Left ventricle myocardium inferior (tissue), 1 donor: ENCODE measurements around the gene TUBB4A. TPM values are rescaled to one million over a fixed set of nuclear protein-coding genes. Genes with fewer than 3 reads are reported as not detected.
A peak's percentile ranks its signal among the peaks of the same experiment; 100 is the strongest.

ENCODE experiments used
- DNase-seq: peaks from one replicate; pipeline ENCODE4 v3.0.0-alpha.2; 2020
- H3K27ac ChIP-seq: fragments of 200-600 bp; replicated peaks from 2 replicates; pipeline ENCODE4 v1.8.0; 2021
- H3K27me3 ChIP-seq: fragments of 200-600 bp; 2 replicates; pipeline ENCODE4 v1.8.0; 2021; ENCODE audit warnings: low read depth
- H3K36me3 ChIP-seq: fragments of 200-600 bp; 2 replicates; pipeline ENCODE4 v1.8.0; 2021
- H3K4me1 ChIP-seq: fragments of 200-600 bp; 2 replicates; pipeline ENCODE4 v1.8.0; 2021
- H3K4me3 ChIP-seq: fragments of 200-600 bp; 2 replicates; pipeline ENCODE4 v1.8.0; 2021; ENCODE audit warnings: mild to moderate bottlenecking, moderate library complexity
- H3K9me3 ChIP-seq: fragments of 200-600 bp; replicated peaks from 2 replicates; pipeline ENCODE4 v1.8.0; 2021
- CTCF ChIP-seq: fragments of 200-600 bp; IDR thresholded peaks from 2 replicates; pipeline ENCODE4 v1.8.0; 2021; ENCODE audit warnings: antibody characterized with exemption, mild to moderate bottlenecking, borderline replicate concordance
- intact Hi-C: fragments of 100-400 bp; cut with micrococcal nuclease; formaldehyde crosslinking; loops from one replicate; pipeline ENCODE4 v1.11.0; 2022
- total RNA-seq: library from RNA; stranded (reverse); fragmentation: NEBNext Ultra II Directional; extraction: Animal tissue kit (Norgen Biotek cat#: 25700); gene quantifications from one replicate; pipeline ENCODE4 v1.2.1, GENCODE V29; 2021
- donor health status: DM: no; HTN: yes; CAD: no; lungs with severe emphysema.

Gene TUBB4A
- total RNA-seq, 1 donor from 2014 or later = 3.3 TPM

DNA sequence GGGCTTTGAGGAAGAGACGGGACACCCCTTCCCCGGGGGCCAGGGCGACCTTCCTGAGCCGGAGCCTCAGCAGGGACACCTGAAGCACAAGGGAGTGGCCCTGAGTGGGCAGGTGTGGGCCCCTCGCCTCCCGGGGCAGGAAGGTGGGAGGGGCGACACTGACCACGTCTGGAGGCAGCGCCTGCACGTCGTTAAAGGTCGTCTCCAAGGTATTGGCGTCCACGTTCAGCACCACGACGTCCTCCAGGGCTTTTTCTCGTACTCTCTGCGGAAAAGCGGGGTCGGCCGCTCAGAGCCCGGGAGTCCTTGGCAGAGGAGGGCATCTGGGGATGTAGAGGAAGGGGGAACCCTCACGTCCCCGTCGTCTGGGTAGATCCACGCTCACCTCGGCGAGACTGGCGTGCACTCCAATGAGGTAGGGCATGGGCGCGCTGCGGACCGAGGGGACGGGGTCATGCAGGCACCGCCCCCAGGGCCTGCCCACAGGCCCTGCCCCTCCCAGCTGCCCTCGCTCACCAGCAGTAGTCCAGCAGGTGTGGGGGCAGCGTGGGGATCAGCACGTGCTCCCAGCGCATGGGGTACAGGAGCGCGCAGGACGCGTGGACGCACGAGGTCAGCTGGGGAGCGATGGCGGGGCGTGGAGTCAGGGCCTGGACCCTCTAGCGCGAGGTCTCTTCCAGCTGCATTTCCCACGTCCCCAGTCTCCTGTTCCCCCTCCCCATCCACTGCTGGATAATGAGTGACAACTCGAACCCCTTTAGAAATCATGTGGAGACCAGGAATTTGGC is 26.6 kb downstream of the TUBB4A start:
- DNase-seq = no peak

GRCh38 chr19:6473647-6474046 is 28.5 kb downstream of the TUBB4A start:
- peaks cover 17% of the 10 kb centered on the region for H3K4me1 ChIP-seq
- intact Hi-C loops = no loop called here
- H3K27me3 ChIP-seq = peaks cover 76% of the 10 kb centered on the region
- no peak for TF ChIP-seq CTCF
- H3K9me3 ChIP-seq = no peaks in the 10 kb centered on the region
- H3K4me3 ChIP-seq = no peak overlapping the region
- H3K36me3 ChIP-seq = no peaks in the 10 kb centered on the region
- H3K27ac ChIP-seq = no peak overlapping the region
- DNase-seq = no peak

More for the DNA sequence above, 26.6 kb downstream of the TUBB4A start:
- Histone ChIP-seq H3K4me1 (peaks cover 17% of the 10 kb centered on the region), H3K9me3 (no peaks in the 10 kb centered on the region), H3K27ac (no peak overlapping the region), H3K36me3 (no peaks in the 10 kb centered on the region), H3K4me3 (peak overlapping the region; percentile 48), H3K27me3 (peaks cover 91% of the 10 kb centered on the region)
- intact Hi-C loops = no loop called here
- no peak for TF ChIP-seq CTCF

DNA sequence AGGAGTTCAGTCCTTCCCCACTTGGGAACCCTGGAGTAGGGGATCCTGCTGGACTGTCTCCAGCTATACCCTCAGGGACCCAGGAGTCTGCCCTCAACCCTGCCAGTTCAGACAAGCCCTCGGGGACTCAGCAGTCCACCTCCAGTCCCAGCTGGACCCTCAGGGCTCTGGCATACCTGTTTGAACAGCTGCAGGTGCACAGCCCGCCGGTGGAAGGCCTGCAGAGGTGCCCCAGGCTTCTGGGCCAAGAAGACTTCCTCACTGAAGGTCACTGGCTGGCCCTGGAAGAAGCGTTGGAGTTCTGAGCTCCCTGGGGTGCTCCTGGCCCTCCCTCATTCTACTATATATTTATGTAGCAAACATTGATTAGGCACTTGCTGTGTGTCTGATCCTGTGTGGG is 29.4 kb downstream of the TUBB4A start:
- intact Hi-C loops = no loop called here
- Histone ChIP-seq H3K27me3 (peaks cover 76% of the 10 kb centered on the region), H3K27ac (no peak overlapping the region), H3K36me3 (no peaks in the 10 kb centered on the region), H3K9me3 (no peaks in the 10 kb centered on the region), H3K4me1 (peaks cover 17% of the 10 kb centered on the region), H3K4me3 (no peak overlapping the region)
- no peak for DNase-seq
- no peak for TF ChIP-seq CTCF

DNA sequence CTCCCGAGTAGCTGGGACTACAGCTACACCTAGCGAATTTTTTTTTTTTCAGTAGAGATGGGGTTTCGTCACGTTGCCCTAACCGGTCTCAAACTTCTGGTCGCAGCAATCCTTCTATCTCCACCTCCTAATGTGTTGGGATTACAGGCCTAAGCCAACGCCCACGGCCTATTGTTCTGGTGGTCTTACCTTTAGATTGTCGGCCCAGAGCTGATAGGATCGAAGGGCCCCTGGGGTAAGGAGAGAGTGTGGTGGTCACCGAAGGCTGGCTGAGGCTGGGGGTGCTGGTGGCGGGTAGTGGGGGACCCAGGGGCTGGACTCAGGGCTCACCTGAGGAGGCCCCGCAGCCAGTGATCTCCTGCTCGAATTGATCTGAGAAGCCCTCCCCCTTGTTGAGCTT is 31.0 kb downstream of the TUBB4A start:
- no peak for TF ChIP-seq CTCF
- no peaks in the 10 kb centered on the region for H3K36me3 ChIP-seq
- intact Hi-C loops = no loop called here
- peaks cover 74% of the 10 kb centered on the region for H3K27me3 ChIP-seq
- H3K9me3 ChIP-seq = no peaks in the 10 kb centered on the region
- peaks cover 9% of the 10 kb centered on the region for H3K4me1 ChIP-seq
- no peak for DNase-seq
- no peak overlapping the region for H3K27ac ChIP-seq
- no peak overlapping the region for H3K4me3 ChIP-seq

DNA sequence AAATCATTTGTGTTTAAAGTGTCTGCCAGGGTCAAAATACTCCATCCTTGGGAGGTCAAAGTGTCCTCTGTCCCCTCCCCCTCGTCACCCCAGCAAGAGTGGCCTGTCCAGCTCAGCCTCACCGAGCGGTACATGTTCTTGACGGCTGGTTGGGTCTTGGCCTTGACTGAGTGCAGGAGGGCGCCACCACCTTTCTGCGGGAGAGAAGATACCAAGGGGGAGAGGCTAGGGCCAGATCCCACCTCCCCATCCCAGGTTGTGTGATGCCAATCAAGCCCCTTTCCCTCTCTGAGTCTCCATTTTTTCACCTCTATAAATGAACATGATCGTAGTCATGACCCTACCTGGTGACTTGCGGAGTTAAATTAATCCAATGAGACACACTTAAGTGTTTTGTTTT is 31.9 kb downstream of the TUBB4A start:
- Histone ChIP-seq H3K36me3 (no peaks in the 10 kb centered on the region), H3K4me3 (no peak overlapping the region), H3K9me3 (no peaks in the 10 kb centered on the region), H3K27ac (no peak overlapping the region), H3K4me1 (peaks cover under 1% of the 10 kb centered on the region), H3K27me3 (peaks cover 74% of the 10 kb centered on the region)
- no peak for TF ChIP-seq CTCF
- intact Hi-C loops = no loop called here
- no peak for DNase-seq
